CD4-positive, alpha-beta T cell treated with Interleukin-4 for 1 hour (primary cell): Measurements from ENCODE around the gene ISCU.
"Not testable (repeated sequence)": the region's sequence is repeated elsewhere in the genome, so short reads cannot be mapped to it uniquely, and the experiment has no call there.

Experiments
- DNase-seq, 2 donors: peaks; one replicate each; pipeline ENCODE4 v3.0.0-alpha.2; 2020 to 2022

ISCU gene

GRCh38 chr12:108605690-108606406 is 43.5 kb downstream of the ISCU start:
- DNase-seq = no peak

- no peak for DNase-seq
Measured at GRCh38 chr12:108606492-108606891, 44.1 kb downstream of the ISCU start.

DNA sequence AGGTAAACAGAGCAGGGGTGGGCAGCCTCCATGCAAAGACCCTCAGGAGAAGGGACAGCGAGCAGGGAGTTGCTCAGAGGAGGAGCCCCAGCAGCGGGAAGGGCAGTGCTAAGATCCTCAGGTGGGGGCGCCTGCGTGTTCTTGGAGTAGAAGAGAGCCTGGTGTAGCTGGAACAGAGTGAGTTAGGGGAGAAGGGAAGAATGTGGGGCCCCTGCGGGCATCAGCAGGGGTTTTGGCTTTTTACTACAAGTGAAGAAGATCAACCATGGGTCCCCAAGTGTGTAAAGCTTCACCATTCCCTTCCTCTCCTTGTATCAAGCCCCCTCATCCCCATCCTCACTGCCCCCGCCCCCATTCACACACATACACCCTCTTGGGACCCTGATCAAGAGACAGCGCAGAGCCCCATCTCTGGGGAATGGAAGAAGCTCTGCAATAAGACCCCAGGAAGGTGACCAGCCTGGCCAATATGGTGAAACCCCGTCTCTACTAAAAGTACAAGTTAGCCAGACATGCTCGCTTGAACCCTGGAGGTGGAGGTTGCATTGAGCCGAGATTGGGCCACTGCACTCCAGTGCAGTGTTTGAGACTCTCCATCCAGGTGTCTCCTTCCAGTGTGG is 45.7 kb downstream of the ISCU start:
- DNase-seq = no peak

DNA sequence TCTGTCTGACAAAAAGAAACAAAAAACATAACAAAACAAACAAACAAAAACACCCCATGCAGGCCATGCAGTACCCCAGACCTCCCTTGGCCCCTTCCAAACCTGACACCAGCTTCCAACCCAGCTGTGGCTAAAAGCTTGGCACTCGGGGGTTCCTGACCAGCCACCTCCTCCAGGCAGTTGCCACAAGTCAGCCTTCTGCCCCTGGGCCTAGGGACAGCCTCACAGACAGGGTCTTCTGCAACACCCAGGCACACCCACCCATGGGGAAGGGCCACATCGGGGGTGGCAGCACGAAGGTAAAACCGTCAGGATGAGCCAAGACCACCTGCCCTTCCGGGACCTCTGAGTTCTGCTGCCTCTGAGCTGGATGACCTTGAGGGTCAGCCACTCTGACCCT is 46.2 kb downstream of the ISCU start:
- DNase-seq = no peak

- no peak for DNase-seq
Measured at GRCh38 chr12:108609537-108610335, 47.3 kb downstream of the ISCU start.

DNA sequence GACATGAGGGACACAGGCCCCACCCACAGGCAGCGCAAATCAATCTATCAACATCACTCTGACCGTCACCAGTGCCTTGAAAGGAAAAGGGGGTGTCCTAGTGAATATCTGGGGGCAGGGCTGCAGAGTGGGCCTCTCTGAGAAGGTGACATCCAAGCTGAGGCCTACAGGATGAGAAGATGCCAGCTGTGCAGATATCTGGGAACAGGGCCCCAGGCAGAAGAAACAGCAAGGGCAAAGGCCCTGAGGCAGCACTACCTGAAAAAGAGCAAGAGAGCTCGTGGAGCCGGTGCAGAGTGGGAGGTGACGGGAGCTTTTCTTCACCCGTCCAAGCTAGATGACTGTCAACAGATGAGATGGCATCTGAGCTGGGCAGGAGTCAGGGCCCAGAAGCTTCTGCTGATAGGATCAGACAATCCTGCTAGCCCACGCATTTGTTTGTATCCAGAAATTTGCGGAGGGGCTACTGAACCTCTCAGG is 48.0 kb downstream of the ISCU start:
- DNase-seq = no peak

GRCh38 chr12:108610856-108611605 is 48.6 kb downstream of the ISCU start:
- no peak for DNase-seq

DNA sequence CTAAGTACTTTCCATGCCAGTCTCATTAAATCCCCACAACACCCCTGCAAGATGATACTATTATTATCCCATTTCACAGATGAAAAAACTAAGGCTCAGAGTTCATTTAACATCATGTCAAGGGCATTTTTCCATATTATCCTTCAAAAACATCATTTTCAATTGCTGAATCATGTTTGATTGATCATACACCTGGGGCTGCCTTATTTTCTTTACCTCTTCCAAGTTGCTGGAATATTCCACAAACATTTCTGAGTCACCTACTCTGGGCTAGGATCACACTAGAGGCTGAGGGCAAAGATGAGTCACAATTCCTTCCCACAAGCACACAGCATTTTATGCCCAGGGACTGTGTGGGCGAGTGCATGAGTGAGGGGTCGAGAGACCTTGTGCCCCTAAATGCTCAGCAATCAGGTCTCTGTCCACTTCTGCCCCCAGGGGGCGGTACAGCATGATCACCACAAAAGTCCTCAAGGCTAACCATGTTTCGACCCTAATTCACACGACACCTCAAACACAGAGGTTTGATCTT is 49.6 kb downstream of the ISCU start:
- DNase-seq = peak; percentile 60 to 64

GRCh38 chr12:108612788-108613282 is 50.4 kb downstream of the ISCU start:
- DNase-seq = no peak

DNA sequence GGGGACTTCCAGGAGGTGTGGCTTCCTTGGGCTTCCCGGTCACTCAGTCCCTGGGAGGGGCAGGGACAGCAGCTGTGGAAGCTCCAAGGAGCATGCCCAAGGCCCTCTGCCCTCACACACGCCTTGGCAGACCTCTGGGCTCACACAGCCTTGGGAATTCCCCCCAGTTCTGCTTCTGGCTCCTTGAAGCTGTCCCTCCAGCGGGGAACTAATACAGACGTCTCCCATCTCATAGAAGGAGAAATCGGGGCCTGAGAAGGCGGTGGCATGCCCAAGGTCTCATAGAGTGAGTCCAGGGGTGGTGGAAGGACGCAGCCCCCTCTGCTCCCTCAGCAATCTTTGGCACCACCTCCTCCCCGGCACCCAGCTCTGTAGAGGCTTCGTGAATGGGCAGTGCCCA is 51.2 kb downstream of the ISCU start:
- no peak for DNase-seq

DNA sequence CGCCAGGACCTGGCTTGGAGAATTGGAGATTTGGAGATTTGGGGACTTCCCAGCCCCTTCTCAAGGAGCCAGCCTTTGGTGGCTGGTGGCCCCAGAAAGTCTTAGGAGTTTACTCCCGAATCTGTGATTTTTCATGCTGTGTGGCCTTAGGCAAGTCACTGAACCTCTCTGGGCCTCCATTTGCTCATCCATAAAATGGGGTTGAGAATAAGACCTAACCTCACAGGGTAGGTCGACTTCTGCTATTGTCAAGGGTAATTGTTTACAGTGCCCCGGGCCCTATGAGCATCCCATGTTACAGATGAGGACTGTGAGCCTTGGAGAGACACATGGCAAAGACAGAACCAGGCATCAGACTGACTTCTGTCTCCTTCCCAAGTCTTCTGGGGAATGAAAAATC is 51.6 kb downstream of the ISCU start:
- no peak for DNase-seq

- no peak for DNase-seq
Measured at GRCh38 chr12:108614639-108615038, 52.2 kb downstream of the ISCU start.

DNA sequence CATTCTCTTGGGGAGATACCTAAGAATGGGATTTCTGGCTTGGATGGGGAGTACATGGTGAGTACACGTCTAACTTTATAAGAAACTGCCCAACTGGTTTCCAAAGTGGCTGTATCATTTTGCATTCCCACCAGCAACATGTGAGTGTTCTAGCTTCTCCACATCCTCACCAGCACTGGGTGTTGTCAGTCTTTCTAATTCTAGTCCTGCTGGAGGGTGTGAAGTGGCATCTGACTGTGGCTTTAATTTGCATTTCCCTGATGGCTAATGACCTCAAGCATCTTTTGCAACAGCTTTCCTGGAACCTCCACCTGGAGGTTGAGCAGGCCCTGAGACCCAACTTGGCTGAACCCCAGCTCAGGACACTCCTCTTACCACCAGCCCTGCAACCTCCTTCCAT is 53.5 kb downstream of the ISCU start:
- DNase-seq = no peak

DNA sequence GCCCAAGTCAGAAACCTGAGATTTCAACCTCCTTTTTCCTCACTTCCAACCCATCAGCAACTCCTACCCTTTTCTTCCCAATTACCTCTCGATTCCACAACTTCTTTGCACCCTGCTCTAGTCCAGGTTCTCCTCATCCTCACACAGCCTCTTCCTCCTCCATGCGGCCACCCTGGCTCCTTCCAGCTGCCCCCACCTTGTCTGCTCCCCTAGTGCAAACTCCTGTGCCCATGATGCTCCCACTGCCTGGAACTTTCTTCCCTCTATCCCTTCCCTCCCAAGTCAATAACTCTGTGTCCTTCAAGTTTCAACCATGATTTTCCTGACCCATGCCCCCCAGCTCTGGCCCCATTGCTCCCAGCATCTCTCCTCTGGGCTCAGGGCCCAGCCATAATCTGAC is 54.0 kb downstream of the ISCU start:
- no peak for DNase-seq

DNA sequence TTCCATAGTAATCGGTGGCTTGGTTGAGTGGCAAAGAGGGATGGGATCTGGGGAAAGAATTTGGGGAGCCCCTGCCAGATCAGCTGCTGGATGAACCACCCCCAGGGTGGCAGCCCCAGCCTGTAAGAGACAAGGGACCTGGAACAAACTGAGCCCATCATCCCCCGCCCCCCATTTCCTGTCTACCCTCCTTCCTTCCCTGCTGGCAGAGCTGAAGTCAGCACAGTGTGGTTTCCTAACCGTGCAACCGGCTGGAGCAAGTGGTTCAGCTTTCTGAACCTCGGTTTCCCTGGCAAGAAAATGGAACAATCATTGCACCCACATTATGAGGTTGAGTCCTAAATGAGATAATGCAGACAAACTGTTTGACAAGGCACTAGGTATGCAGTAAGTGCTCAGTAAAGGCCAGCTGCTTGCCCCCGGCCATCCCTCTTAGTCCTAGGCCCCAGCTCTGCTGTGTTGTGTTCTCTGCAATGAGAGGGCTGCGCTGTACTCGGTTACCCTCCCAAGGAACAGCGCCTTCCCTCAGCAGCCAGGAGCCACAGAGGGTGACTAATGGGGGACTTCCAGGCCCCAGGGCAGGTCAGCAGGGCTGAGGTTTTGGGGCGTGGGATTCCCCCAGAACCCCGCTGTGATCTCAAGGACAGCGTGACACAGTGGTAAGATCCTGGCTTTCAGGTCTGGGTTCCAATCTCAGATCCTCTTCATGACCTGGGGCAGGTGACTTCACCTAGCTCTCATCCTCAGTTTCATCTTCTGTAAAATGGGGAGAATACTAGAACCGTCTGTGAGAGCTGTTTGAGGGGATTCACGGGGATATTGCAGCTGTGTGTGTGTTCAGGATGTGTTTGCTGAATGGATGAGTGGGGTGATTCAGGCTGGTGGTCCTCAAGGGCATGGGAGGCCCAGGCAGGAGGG is 54.8 kb downstream of the ISCU start:
- DNase-seq = peak; percentile 83 to 84

GRCh38 chr12:108618079-108618952 is 55.9 kb downstream of the ISCU start:
- peak; percentile 76 to 77 for DNase-seq

DNA sequence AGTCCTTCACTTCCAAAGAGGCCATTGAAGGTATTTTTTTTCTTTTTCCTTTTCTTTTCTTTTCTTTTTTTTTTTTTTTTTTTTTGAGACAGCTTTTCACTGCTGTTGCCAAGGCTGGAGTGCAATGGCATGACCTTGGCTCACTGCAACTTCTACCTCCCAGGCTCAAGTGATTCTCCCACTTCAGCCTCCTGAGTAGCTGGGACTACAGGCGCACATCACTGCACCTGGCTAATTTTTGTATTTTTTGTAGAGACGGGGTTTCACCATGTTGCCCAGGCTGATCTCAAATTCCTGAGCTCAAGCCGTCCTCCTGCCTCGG is 56.5 kb downstream of the ISCU start:
- not testable (repeated sequence) for DNase-seq
